Right hindlimb (tissue), 1 donor: ENCODE results near the gene MAGEA9B.
"Not testable (repeated sequence)": the region's sequence is repeated elsewhere in the genome, so short reads cannot be mapped to it uniquely, and the experiment has no call there.

Experiments used
- DNase-seq: peaks from one replicate; pipeline ENCODE4 v3.0.0-alpha.2; 2018

The MAGEA9B gene

GRCh38 chrX:149587359-149587758 is at the start of gene MAGEA9B:
Gene MAGEA9B (minus strand): TSS chrX:149587459. CDS start chrX:149583179, 4,280 bp downstream.
- DNase-seq: not testable (repeated sequence)

- DNase-seq: no peak
Measured at GRCh38 chrX:149633511-149633910, 46.3 kb upstream of the MAGEA9B start.

GRCh38 chrX:149631234-149632165 is 44.2 kb upstream of the MAGEA9B start, which contains the start of gene TMEM185A:
Gene TMEM185A (minus strand): TSS chrX:149631792. CDS start chrX:149631580, 212 bp downstream.
- DNase-seq: peak; percentile 73

- peak; percentile 22 for DNase-seq
Measured at GRCh38 chrX:149630681-149631233, 43.5 kb upstream of the MAGEA9B start.

GRCh38 chrX:149629730-149630387 is 42.6 kb upstream of the MAGEA9B start:
- DNase-seq: no peak

- no peak for DNase-seq
Measured at GRCh38 chrX:149628768-149629167, 41.5 kb upstream of the MAGEA9B start.

- DNase-seq: no peak
Measured at GRCh38 chrX:149628280-149628679, 41.0 kb upstream of the MAGEA9B start.

GRCh38 chrX:149626829-149627228 is 39.6 kb upstream of the MAGEA9B start:
- DNase-seq: not testable (repeated sequence)

GRCh38 chrX:149619662-149620061 is 32.4 kb upstream of the MAGEA9B start:
- not testable (repeated sequence) for DNase-seq

GRCh38 chrX:149618871-149619270 is 31.6 kb upstream of the MAGEA9B start:
- no peak for DNase-seq

- no peak for DNase-seq
Measured at GRCh38 chrX:149611623-149612175, 24.4 kb upstream of the MAGEA9B start.

- DNase-seq: no peak
Measured at GRCh38 chrX:149610511-149610910, 23.3 kb upstream of the MAGEA9B start.

- DNase-seq: no peak
Measured at GRCh38 chrX:149607699-149608098, 20.4 kb upstream of the MAGEA9B start.

- not testable (repeated sequence) for DNase-seq
Measured at GRCh38 chrX:149605248-149605885, 18.1 kb upstream of the MAGEA9B start.

- not testable (repeated sequence) for DNase-seq
Measured at GRCh38 chrX:149598603-149599002, 11.3 kb upstream of the MAGEA9B start.

GRCh38 chrX:149595943-149596342 is 8.7 kb upstream of the MAGEA9B start:
- DNase-seq: not testable (repeated sequence)

- not testable (repeated sequence) for DNase-seq
Measured at GRCh38 chrX:149595214-149595613, 8.0 kb upstream of the MAGEA9B start, which contains the start of gene HSFX2. Gene HSFX2 (minus strand): TSS chrX:149595314. CDS start chrX:149594700, 614 bp downstream.

- not testable (repeated sequence) for DNase-seq
Measured at GRCh38 chrX:149590993-149591392, 3.7 kb upstream of the MAGEA9B start.

GRCh38 chrX:149585631-149586030 is 1.6 kb downstream of the MAGEA9B start:
- not testable (repeated sequence) for DNase-seq

- DNase-seq: not testable (repeated sequence)
Measured at GRCh38 chrX:149573456-149573855, 13.8 kb downstream of the MAGEA9B start.

GRCh38 chrX:149572743-149573142 is 14.5 kb downstream of the MAGEA9B start:
- no peak for DNase-seq

- no peak for DNase-seq
Measured at GRCh38 chrX:149571770-149572169, 15.5 kb downstream of the MAGEA9B start.
